ENCODE measurements around the gene PHF13. TPM values are rescaled to one million over a fixed set of nuclear protein-coding genes. Genes with fewer than 3 reads are reported as not detected.
A peak's percentile ranks its signal among the peaks of the same experiment; 100 is the strongest.

PHF13 gene
- total and polyA plus RNA-seq, 9 of the 15 experiments (the other 6 are each of a cell fraction or from before 2014, with no cell fraction given), result 1.8 to 36.1 (median 11.7) TPM

DNA sequence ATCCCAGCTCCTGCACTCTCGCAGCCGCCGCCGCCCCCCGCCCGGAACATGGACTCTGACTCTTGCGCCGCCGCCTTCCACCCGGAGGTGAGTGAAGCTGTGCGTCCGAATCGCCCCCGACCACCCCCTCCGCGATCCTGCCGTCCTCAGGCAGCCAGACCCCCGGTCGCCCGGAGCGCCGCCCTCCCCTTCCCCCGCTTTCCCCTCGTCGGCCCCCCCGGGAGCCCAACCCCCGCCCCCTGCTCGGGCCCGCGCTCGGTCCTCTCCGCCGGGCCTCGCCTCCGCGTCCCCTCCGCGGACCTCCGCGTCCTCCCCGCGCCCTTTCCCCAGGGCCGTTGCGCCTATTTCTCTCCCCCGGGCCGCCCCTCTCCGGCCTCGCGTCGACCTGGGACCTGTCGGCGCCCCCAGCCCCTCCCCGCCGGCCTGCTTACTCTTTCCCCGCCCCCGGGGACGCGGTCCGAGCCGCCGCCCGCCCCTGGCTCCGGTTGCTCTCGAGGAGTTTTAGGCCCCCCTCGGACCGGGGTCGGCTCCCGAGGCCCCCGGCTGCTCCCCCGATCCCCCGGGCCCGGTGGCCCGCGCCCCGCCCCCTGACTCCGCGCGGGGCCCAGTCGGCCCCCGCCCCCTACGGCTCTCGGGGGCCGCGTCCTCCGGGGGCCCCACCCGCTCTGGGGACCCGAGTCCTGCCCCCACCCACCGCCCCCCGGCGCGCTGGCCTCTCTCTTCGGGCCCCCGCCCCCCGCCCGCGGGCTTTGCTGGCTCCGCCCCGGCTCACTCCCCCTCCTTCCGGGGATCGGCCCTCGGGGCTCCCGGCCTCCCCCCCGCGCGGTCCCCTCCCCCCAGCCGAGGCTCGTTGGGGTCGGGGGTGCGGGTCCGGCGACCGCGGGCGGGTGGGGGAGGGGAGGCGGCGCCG lies 743 bp downstream of the PHF13 start:
- DNase-seq (ENCODE audit: extremely low read depth in 1 of 4, low spot score in 3 of 4) (peak; percentile 91 to 97 (median 95)), FAIRE-seq (no peak), ATAC-seq (peak; percentile 18)
- in situ Hi-C loops (cut with MboI) (no loop called here), intact Hi-C loops (cut with micrococcal nuclease) (no loop called here)
- POLR2A ChIA-PET, result interaction anchor here (0.6 to 1.2 kb wide), 6 partner anchors 9 to 53 kb away, joined by 3 to 10 read pairs (median 4); partner anchors contain the start of gene KLHL21
- Histone ChIP-seq H3K9me3 (replicated peaks; ENCODE audit: control insufficient read depth, insufficient read depth, low read depth, low read length) (no peaks in the 10 kb centered on the region), H3K4me3 (peak overlapping the region; percentile 97), H2AFZ (ENCODE audit: low read depth, low read length) (peak overlapping the region; percentile 60; the same call in 1 of the 2 replicates), H3K36me3 (ENCODE audit: control insufficient read depth, insufficient read depth, low read length) (peaks cover 31% of the 10 kb centered on the region; the same call in 2 of the 3 replicates), H3K27ac (ENCODE audit: extremely low read depth, low read depth, low read length) (peak overlapping the region; percentile 93), H3K79me2 (ENCODE audit: control insufficient read depth, insufficient read depth, low read length) (peaks cover 71% of the 10 kb centered on the region), H3K9ac (ENCODE audit: insufficient read depth in 1 of 2, low read depth in 2 of 2, low read length in 2 of 2) (peak overlapping the region; percentile 79 to 97), H3K4me2 (ENCODE audit: insufficient read depth, low read length) (peak overlapping the region; percentile 76; the same call in 1 of the 2 replicates), H4K20me1 (replicated peaks; ENCODE audit: control insufficient read depth, insufficient read depth, low read length) (peaks cover 14% of the 10 kb centered on the region), H3K4me1 (replicated peaks in 1 of 2; ENCODE audit: control insufficient read depth in 2 of 2, insufficient read depth in 2 of 2, low read length in 2 of 2) (peaks cover 20 to 44% of the 10 kb centered on the region in 2 experiments), H3K9me1 (ENCODE audit: control insufficient read depth, insufficient read depth, low read length) (no peaks in the 10 kb centered on the region), H3K27me3 (ENCODE audit: control insufficient read depth in 2 of 2, insufficient read depth in 2 of 2, low read length in 2 of 2) (no peaks in the 10 kb centered on the region)
- WGBS (ENCODE audit: insufficient coverage, low coverage, missing lambda C conversion rate), result 1% methylated on average over 28 of the region's 117 CpGs
- CTCF ChIA-PET (ENCODE audit: low intra/inter-chr PET ratio), result no interaction called here
- no TSS peak for BruUV-seq (replicated peaks)
- TF ChIP-seq GABPA (tag; conservative IDR thresholded peaks at IDR 0.05; ENCODE audit: low read depth) (0 out of 2 replicates have a peak, but pooled peaks have one; percentile 30), FOXK2 (conservative IDR thresholded peaks at IDR 0.05 in 1 of 2, IDR thresholded peaks at IDR 0.05 in 1 of 2; ENCODE audit: low read depth in 2 of 2) (no peak), NR4A1 (CRISPR knock-in tag; IDR thresholded peaks at IDR 0.05) (no peak), NR4A1 (tag; IDR thresholded peaks at IDR 0.05) (no peak), ZNF584 (CRISPR knock-in tag; IDR thresholded peaks at IDR 0.05; ENCODE audit: low read depth) (0 out of 2 replicates have a peak, but pooled peaks have one; percentile 2), RFX7 (CRISPR knock-in tag; IDR thresholded peaks at IDR 0.05) (no peak), ARID2 (IDR thresholded peaks at IDR 0.05) (no peak), POLR2G (IDR thresholded peaks at IDR 0.05; ENCODE audit: low read depth, low read length) (peak; percentile 2), KAT8 (IDR thresholded peaks at IDR 0.05; ENCODE audit: low read depth) (no peak), NFIC (IDR thresholded peaks at IDR 0.05) (no peak), TRIM28 (IDR thresholded peaks at IDR 0.05) (no peak), OTX1 (CRISPR knock-in tag; IDR thresholded peaks at IDR 0.05) (no peak), POLR2A (conservative IDR thresholded peaks at IDR 0.05) (peak; percentile 34; the same call in 1 of the 2 replicates), RBFOX2 (IDR thresholded peaks at IDR 0.05; ENCODE audit: low read depth, low read length) (peak; percentile 66), TAF1 (IDR thresholded peaks at IDR 0.05; ENCODE audit: control insufficient read depth, extremely low read depth, insufficient read depth, low read length, severe bottlenecking) (peak; percentile 33), JUN (IDR thresholded peaks at IDR 0.05; ENCODE audit: borderline replicate concordance, low read depth, low read length) (no peak), JUN (CRISPR knock-in tag; IDR thresholded peaks at IDR 0.05; ENCODE audit: borderline replicate concordance) (0 out of 2 replicates have a peak, but pooled peaks have one; percentile 21)
- TF ChIP-seq, protein P1, sequence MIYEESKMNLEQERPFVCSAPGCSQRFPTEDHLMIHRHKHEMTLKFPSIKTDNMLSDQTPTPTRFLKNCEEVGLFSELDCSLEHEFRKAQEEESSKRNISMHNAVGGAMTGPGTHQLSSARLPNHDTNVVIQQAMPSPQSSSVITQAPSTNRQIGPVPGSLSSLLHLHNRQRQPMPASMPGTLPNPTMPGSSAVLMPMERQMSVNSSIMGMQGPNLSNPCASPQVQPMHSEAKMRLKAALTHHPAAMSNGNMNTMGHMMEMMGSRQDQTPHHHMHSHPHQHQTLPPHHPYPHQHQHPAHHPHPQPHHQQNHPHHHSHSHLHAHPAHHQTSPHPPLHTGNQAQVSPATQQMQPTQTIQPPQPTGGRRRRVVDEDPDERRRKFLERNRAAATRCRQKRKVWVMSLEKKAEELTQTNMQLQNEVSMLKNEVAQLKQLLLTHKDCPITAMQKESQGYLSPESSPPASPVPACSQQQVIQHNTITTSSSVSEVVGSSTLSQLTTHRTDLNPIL (CRISPR knock-in tag; IDR thresholded peaks at IDR 0.05), result no peak
- TF ChIP-seq, protein P2, sequence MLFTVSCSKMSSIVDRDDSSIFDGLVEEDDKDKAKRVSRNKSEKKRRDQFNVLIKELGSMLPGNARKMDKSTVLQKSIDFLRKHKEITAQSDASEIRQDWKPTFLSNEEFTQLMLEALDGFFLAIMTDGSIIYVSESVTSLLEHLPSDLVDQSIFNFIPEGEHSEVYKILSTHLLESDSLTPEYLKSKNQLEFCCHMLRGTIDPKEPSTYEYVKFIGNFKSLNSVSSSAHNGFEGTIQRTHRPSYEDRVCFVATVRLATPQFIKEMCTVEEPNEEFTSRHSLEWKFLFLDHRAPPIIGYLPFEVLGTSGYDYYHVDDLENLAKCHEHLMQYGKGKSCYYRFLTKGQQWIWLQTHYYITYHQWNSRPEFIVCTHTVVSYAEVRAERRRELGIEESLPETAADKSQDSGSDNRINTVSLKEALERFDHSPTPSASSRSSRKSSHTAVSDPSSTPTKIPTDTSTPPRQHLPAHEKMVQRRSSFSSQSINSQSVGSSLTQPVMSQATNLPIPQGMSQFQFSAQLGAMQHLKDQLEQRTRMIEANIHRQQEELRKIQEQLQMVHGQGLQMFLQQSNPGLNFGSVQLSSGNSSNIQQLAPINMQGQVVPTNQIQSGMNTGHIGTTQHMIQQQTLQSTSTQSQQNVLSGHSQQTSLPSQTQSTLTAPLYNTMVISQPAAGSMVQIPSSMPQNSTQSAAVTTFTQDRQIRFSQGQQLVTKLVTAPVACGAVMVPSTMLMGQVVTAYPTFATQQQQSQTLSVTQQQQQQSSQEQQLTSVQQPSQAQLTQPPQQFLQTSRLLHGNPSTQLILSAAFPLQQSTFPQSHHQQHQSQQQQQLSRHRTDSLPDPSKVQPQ (CRISPR knock-in tag; IDR thresholded peaks at IDR 0.05; ENCODE audit: borderline replicate concordance), result no peak

Data from K562 (cell line).